Measurements from ENCODE around the gene C11orf58. TPM values are rescaled to one million over a fixed set of nuclear protein-coding genes. Genes with fewer than 3 reads are reported as not detected.

The C11orf58 gene
- total and polyA plus RNA-seq, 9 donors = 131 to 175 (median 155) TPM

DNA sequence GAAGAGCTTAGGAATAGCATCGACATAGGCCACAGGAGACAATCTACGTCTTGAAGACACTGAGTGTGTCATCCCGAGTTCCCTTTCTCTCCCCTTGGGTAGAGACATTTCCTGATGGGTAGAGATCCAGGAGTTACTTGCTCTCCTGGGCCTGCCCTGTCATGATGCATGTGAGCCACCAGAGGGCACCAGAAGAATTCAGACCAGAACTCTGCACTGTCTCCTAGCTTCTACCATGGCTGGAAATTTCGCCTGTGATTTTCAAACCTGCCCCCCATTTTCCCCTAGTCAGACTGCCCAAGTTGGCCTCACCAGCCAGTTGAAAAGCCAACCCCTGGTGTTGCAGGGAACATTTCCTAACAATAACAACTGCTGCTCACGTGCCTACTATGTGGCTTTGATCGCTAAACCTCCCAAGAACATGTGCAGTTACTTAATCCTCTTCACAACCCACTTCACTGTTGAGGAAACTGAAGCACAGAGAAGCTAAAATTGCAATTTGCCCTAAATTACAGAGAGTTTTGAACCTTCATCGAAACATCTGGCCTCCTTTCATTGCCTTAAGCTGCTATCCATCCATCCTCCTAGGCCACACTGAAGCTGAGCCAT lies 47.2 kb downstream of the C11orf58 start:
- intact Hi-C loops (cut with DNase I) = no loop called here
- Histone ChIP-seq H3K9me3 (no peaks in the 10 kb centered on the region), H3K4me1 (ENCODE audit: insufficient read depth) (no peaks in the 10 kb centered on the region), H3K27ac (no peak overlapping the region), H3K4me3 (no peak overlapping the region), H3K36me3 (no peaks in the 10 kb centered on the region), H3K27me3 (no peaks in the 10 kb centered on the region)
- WGBS, 3 donors = 54 to 61% (median 55%) methylated on average over 7 of the region's 7 CpGs
- peak; percentile 46 to 72 (median 66) for DNase-seq
- TF ChIP-seq, protein P1, sequence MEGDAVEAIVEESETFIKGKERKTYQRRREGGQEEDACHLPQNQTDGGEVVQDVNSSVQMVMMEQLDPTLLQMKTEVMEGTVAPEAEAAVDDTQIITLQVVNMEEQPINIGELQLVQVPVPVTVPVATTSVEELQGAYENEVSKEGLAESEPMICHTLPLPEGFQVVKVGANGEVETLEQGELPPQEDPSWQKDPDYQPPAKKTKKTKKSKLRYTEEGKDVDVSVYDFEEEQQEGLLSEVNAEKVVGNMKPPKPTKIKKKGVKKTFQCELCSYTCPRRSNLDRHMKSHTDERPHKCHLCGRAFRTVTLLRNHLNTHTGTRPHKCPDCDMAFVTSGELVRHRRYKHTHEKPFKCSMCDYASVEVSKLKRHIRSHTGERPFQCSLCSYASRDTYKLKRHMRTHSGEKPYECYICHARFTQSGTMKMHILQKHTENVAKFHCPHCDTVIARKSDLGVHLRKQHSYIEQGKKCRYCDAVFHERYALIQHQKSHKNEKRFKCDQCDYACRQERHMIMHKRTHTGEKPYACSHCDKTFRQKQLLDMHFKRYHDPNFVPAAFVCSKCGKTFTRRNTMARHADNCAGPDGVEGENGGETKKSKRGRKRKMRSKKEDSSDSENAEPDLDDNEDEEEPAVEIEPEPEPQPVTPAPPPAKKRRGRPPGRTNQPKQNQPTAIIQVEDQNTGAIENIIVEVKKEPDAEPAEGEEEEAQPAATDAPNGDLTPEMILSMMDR (IDR thresholded peaks at IDR 0.05) = peak; percentile 41 to 62 (median 58)
- no peak for TF ChIP-seq POLR2A (IDR thresholded peaks at IDR 0.05)

DNA sequence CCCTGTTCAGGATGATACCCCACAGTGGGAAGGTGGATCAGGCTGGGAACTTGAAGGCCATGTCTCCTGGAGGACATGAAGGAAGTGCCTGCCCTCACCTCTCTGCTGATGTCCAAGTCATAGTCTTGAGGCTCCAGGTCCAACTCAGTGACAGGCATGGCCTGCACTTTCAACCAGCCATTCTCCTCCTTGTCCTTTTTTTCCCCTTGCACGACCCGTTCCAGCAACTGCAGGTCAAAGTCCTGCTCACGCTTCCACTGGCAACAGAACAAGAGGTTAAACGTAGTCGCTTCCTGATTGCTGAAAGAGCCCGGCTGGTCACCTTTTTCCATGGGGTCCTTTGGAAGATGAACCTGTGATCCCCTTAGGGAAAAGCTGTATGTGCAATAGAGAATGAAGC lies 47.7 kb downstream of the C11orf58 start:
- no peaks in the 10 kb centered on the region for H3K4me1 ChIP-seq (ENCODE audit: insufficient read depth)
- intact Hi-C loops (cut with DNase I) = no loop called here
- TF ChIP-seq EP300 (IDR thresholded peaks at IDR 0.05) (no peak), POLR2A (IDR thresholded peaks at IDR 0.05) (no peak)
- TF ChIP-seq, protein P1 (IDR thresholded peaks at IDR 0.05) = no peak
- H3K36me3 ChIP-seq = no peaks in the 10 kb centered on the region
- no peaks in the 10 kb centered on the region for H3K9me3 ChIP-seq
- H3K27ac ChIP-seq = no peak overlapping the region
- 86 to 90% (median 88%) methylated on average over 6 of the region's 6 CpGs for WGBS, 3 donors
- H3K4me3 ChIP-seq = no peak overlapping the region
- no peak for DNase-seq
- H3K27me3 ChIP-seq = no peaks in the 10 kb centered on the region

DNA sequence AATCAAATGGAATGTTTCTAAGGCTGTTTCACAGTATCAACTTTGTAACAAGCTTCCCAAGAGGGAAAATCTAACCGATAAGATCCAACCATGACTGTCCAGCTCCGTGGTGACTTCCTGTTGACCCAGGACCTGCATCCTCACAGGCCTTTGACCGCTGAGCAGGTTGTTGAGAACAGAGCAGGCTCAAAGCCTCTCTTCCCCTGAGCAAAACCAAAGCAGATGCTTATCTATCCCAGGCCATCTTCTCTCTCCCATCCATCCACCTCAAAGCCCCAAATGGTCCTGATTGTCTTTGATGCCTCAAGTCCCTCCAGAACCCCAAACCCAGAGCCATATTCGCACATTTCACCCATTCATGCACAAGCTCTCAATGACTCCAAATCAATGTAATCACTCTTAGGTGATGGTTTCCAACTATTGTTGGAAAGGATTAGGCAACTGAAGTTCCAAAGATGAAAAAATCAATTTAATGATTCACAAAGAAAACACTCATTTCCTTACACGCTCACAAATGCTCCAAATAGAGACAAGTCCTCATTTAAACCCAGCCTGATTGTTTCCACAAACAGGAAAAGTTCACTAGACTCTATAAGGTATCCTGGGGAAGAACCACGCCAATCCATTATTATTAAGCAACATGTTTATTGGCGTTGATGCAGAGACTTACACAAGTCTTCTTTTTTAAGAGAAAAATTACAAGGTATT lies 48.7 kb downstream of the C11orf58 start:
- WGBS, 3 donors = 89 to 91% (median 90%) methylated on average over 7 of the region's 7 CpGs

DNA sequence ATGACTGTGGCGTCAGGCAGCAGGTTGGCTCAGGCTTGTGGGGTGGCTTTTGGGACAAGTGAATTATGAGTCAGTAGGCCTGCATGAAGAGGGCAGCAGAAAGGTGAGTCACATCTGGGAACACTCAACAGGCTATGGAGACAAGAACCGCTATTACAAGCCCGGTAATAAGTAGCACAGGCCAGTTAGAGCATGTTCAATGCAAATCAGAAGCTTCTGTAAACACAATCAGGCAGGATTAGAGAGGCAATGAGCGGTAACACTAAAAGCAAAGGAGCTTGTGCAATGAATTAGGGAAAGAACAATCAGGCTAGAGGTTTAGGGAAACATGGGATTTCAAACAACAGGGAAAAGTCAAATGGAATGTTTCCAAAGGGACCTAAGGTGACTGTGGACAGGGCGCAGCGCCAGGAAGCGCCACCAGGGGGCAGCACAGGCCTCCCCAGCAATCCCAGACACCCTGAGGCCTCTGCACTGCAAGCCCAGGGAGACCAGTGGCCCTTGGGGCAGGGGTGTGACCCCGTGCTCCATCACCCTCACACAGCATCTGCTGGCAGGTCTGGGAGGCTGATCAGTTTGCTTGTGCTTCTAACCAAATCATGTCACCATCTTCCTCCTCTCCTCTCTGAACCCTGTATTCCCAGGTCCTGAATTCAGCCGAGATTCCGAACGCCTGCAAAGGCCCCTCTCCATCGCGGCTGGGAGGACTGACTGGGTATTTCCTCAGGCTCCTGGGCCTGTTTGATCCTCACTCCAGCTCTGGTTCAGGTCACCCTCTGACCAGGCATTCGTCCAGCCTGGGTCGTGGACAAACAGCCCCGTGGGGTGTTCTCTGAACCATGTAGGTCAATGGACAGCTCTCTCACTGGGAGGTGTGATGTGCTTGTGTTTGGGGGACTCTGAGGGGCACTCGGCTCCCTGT lies 50.0 kb downstream of the C11orf58 start:
- peak; percentile 40 to 81 (median 67) for DNase-seq
- no peak overlapping the region for H3K27ac ChIP-seq
- no peaks in the 10 kb centered on the region for H3K9me3 ChIP-seq
- no peak overlapping the region for H3K4me3 ChIP-seq
- TF ChIP-seq POLR2A (IDR thresholded peaks at IDR 0.05) (no peak), EP300 (IDR thresholded peaks at IDR 0.05) (no peak)
- TF ChIP-seq, protein P1 (IDR thresholded peaks at IDR 0.05) = peak; percentile 37 to 69 (median 59)
- no peaks in the 10 kb centered on the region for H3K27me3 ChIP-seq
- no peaks in the 10 kb centered on the region for H3K4me1 ChIP-seq (ENCODE audit: insufficient read depth)
- WGBS, 3 donors = 62 to 65% (median 63%) methylated on average over 17 of the region's 17 CpGs
- H3K36me3 ChIP-seq = no peaks in the 10 kb centered on the region
- intact Hi-C loops (cut with DNase I) = no loop called here

More for the DNA sequence above, 48.7 kb downstream of the C11orf58 start:
- DNase-seq = no peak
- Histone ChIP-seq H3K4me1 (ENCODE audit: insufficient read depth) (no peaks in the 10 kb centered on the region), H3K27ac (no peak overlapping the region), H3K9me3 (no peaks in the 10 kb centered on the region), H3K27me3 (no peaks in the 10 kb centered on the region), H3K36me3 (no peaks in the 10 kb centered on the region), H3K4me3 (no peak overlapping the region)
- intact Hi-C loops (cut with DNase I) = no loop called here
- TF ChIP-seq EP300 (IDR thresholded peaks at IDR 0.05) = no peak
- TF ChIP-seq, protein P1 (IDR thresholded peaks at IDR 0.05) = no peak
- TF ChIP-seq POLR2A (IDR thresholded peaks at IDR 0.05) = no peak
